Measurements from ENCODE around the gene BOC.

DNA sequence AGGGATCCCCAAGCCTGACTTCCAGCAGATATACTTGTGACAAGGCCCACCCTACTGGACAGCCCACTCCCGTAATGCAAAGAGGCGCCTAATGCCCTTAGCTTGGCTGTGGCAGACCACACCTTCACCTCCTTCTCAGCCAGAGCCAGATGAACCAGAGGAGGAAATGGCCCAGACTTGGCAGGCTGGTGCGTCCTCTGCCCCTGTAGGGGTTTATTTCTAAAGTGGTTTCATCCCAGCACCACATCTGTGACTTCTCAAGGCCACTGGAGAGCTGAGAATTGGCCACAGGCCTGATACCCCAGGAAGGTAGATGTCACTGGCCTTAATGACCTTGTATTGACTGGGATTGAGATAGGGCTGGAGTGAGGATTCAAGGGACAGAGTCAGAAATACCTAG lies 29.5 kb downstream of the BOC start:
- TF ChIP-seq CTCF (IDR thresholded peaks at IDR 0.05) (no peak), POLR2A (IDR thresholded peaks at IDR 0.05) (no peak)
